ENCODE data around the gene GRK7. TPM values are rescaled to one million over a fixed set of nuclear protein-coding genes. Genes with fewer than 3 reads are reported as not detected.

The GRK7 gene, protein sequence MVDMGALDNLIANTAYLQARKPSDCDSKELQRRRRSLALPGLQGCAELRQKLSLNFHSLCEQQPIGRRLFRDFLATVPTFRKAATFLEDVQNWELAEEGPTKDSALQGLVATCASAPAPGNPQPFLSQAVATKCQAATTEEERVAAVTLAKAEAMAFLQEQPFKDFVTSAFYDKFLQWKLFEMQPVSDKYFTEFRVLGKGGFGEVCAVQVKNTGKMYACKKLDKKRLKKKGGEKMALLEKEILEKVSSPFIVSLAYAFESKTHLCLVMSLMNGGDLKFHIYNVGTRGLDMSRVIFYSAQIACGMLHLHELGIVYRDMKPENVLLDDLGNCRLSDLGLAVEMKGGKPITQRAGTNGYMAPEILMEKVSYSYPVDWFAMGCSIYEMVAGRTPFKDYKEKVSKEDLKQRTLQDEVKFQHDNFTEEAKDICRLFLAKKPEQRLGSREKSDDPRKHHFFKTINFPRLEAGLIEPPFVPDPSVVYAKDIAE (N-terminal part only)
- not detected for total RNA-seq
- long read RNA-seq, partial matches to known transcripts = 0 of 1 reads
- long read RNA-seq, other reads (novel, unspliced or antisense) = 1 of 1 reads

DNA sequence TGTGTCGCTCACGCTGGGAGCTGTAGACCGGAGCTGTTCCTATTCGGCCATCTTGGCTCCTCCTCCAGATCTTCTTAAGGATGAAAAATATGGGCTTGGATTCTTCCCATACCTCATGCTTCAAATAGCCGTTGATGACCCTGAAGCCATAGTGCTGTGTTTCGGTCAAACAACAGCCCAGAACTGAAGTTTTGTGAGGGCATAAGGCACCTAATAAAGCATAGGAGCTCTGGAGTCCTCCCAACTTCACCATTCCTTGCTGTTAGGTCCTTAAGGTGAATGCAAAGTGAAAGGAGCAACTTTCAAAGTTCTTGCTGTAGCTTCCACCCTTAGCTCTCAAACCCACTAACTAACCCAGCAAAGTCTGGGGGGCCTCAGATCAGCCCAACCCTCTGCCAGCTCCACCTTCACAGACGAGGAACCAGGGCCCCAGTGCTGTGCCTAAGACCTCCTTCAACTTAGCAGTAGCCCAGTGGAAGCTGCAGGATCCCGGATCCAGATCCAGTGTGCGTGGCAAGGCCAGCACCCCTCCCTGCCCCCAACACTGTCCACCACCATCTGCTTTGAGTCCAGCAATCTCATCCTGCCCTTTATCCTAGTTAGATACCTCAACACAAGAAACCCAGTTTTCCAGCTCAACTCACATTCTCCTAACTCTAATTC, at the start of gene GRK7:
Gene GRK7, plus strand, starts transcription at position 321 of the 663 bp plus-strand sequence. CDS start 14,877 bp downstream, outside the sequence.
- intact Hi-C loops (cut with DNase I, micrococcal nuclease) = no loop called here
- peak; percentile 67 for ATAC-seq
- DNase-seq = no peak

DNA sequence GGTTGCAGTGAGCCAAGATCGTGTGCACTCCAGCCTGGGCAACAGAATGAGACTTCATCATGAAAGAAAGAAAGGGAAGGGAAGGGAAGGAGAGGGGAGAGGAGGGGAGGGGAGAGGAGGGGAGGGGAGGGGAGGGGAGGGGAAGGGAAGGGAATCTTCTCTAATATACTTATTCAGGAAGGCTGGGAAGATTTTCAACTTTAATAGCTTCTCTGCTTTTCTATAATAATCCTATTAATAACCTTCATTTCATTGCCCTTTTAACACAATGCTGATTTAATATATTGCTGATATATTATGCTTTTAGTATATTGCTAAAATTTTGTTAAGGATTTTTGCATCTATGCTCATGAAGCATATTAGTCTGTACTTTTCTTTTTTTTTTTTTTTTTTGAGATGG, 48.5 kb upstream of the GRK7 start:
- DNase-seq (no peak), ATAC-seq (no peak)
- intact Hi-C loops (cut with DNase I, micrococcal nuclease) = no loop called here

DNA sequence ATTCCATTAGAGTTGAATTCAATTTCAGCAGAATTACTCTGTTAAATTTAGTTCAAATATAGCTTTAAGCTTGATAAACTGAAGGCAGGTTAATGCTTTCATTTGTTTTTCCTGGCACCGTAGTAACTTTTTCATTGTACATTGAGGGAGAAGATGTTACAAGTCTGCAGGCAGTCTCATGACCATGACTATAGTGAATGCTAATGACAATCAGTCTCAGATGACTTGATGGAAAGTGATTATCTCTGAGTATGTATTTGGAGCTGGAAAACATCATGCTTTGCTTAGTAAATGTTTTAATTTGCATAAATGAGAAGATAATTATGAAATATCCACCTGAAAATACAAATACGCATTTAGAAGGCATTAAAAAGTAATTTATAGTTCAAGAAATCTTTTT, 41.1 kb upstream of the GRK7 start:
- no peak for DNase-seq
- no peak for ATAC-seq
- intact Hi-C loops (cut with DNase I, micrococcal nuclease) = no loop called here

DNA sequence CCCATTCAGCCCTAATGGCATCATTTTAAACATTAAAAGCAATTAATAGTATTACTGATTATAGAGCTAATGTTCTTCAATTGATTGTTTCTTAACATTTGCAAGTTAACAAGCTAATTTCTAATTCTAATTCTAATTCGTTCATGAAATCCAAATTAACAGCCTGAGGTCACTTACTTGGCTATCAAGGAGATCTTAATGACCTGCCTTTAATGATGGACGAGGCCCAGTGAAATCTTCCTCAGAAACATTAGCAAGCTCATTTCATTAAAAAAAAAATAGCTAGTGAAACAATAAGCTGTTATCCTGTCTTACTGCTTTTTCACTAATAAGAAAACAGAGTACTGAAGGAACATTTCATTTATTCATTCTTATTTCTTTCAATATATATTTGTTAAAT, 40.6 kb upstream of the GRK7 start:
- intact Hi-C loops (cut with DNase I, micrococcal nuclease) = no loop called here
- ATAC-seq (no peak), DNase-seq (no peak)

- ATAC-seq (no peak), DNase-seq (no peak)
- intact Hi-C loops (cut with DNase I, micrococcal nuclease) = no loop called here
Measured at GRCh38 chr3:141723255-141723654, 40.0 kb upstream of the GRK7 start.

DNA sequence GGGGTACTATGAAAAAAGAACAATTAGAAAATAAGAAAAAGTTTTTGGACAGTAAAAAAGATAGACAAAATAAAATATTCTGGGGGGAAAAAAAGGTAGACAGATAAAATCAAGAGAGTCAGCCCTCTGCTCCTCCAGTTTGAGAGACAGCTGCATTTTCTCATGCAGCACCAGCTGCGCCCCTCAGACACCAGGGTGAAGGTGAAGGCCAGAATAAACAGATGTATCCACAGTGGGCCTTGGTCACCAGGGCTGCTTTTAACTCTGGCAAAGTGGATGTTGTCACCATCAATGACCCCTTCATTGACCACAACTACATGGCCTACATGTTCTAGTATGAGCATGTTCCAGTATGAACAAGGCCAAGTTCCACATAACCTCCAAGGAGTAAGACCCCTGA, 39.0 kb upstream of the GRK7 start:
- ATAC-seq = no peak

GRCh38 chr3:141725036-141725435, 38.2 kb upstream of the GRK7 start:
- DNase-seq (no peak), ATAC-seq (no peak)
- intact Hi-C loops (cut with DNase I, micrococcal nuclease) = no loop called here

More for the DNA sequence above, 39.0 kb upstream of the GRK7 start:
- intact Hi-C loops (cut with DNase I, micrococcal nuclease) = no loop called here
- no peak for DNase-seq

- DNase-seq = no peak
- intact Hi-C loops (cut with DNase I, micrococcal nuclease) = no loop called here
- ATAC-seq = no peak
Measured at GRCh38 chr3:141726483-141726882, 36.7 kb upstream of the GRK7 start.

DNA sequence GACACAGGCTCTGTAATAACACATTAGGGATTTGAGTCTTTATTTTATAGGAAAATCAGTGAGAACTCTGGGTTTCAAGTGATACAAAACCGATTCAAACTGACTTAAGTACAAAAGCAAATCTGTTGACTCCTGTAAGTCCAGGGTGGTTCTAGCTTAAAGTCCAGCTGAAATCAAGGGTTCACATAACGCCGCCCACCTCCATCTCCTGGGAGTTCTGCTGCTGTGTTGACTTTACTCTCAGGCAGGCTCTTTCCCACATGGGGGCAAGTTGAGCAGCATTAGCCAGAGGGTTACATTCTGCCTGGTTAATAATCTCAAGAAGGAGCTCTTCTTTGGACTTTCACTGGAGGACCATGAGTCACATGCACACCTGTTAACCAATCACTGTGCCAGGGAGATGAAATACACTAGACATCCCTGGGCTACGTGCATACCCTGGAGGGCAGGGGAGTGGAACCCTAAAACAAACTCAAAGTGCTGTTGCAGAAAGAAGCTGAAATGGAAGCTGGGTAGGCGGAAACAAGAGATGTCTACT, 34.8 kb upstream of the GRK7 start:
- intact Hi-C loops (cut with DNase I, micrococcal nuclease) = no loop called here
- ATAC-seq = no peak
- no peak for DNase-seq

GRCh38 chr3:141729240-141729639, 34.0 kb upstream of the GRK7 start:
- no peak for DNase-seq
- intact Hi-C loops (cut with DNase I, micrococcal nuclease) = no loop called here

GRCh38 chr3:141735176-141735575, 28.0 kb upstream of the GRK7 start:
- DNase-seq = no peak
- ATAC-seq = no peak
- intact Hi-C loops (cut with DNase I, micrococcal nuclease) = loop anchor here in 1 of 2 donors (5.0 to 10.0 kb wide), 2 partner anchors 142 to 270 kb away; partner anchors contain the start of gene ATP1B3

More at GRCh38 chr3:141729240-141729639, 34.0 kb upstream of the GRK7 start:
- ATAC-seq = peak; percentile 28

GRCh38 chr3:141735770-141736465, 27.3 kb upstream of the GRK7 start:
- no peak for ATAC-seq
- intact Hi-C loops (cut with DNase I, micrococcal nuclease) = loop anchor here in 1 of 2 donors (5.0 to 10.0 kb wide), 2 partner anchors 141 to 271 kb away; partner anchors contain the start of gene ATP1B3

DNA sequence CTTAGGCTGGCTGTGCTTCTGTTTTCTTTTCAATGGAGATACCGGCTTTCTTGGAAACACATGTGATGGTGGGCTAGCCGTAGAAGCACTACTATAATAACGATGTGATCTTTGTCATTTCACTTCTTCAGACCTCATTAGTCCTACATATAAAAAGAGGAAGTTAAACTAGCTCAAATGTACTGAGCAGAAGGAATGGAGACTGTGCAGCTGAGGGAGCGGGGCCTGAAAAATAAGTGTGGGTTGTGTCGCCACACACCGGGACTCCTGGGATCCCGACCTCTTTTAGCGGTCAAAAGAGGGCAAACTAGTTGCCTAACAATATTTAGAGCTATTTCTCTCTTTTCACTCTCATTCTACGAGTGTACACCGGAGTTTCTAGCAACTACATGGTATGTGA, 26.1 kb upstream of the GRK7 start:
- ATAC-seq (no peak), DNase-seq (peak in 1 of 2 donors; percentile 13)
- intact Hi-C loops (cut with DNase I, micrococcal nuclease) = loop anchor here in 1 of 2 donors (5.0 to 10.0 kb wide), 2 partner anchors 140 to 272 kb away; partner anchors contain the start of gene ATP1B3

More at GRCh38 chr3:141735770-141736465, 27.3 kb upstream of the GRK7 start:
- no peak for DNase-seq

DNA sequence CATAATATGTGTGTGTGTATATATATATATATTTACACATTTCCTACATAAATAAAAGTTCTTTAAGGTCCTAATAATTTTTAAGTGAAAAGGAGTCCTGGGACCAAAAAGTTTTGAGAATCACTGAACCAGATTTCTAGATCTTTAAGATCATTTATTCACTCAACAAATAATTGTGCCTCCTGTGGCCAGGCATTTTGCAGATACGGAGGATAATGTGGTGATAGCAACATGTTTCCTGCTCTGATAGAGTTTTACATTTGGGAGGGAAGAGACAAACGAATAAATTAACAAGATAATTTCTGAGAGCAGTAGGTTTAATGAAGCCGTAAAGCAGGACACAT, 25.6 kb upstream of the GRK7 start:
- ATAC-seq (no peak), DNase-seq (no peak)
- intact Hi-C loops (cut with DNase I, micrococcal nuclease) = loop anchor here in 1 of 2 donors (5.0 to 10.0 kb wide), 2 partner anchors 140 to 273 kb away; partner anchors contain the start of gene ATP1B3

DNA sequence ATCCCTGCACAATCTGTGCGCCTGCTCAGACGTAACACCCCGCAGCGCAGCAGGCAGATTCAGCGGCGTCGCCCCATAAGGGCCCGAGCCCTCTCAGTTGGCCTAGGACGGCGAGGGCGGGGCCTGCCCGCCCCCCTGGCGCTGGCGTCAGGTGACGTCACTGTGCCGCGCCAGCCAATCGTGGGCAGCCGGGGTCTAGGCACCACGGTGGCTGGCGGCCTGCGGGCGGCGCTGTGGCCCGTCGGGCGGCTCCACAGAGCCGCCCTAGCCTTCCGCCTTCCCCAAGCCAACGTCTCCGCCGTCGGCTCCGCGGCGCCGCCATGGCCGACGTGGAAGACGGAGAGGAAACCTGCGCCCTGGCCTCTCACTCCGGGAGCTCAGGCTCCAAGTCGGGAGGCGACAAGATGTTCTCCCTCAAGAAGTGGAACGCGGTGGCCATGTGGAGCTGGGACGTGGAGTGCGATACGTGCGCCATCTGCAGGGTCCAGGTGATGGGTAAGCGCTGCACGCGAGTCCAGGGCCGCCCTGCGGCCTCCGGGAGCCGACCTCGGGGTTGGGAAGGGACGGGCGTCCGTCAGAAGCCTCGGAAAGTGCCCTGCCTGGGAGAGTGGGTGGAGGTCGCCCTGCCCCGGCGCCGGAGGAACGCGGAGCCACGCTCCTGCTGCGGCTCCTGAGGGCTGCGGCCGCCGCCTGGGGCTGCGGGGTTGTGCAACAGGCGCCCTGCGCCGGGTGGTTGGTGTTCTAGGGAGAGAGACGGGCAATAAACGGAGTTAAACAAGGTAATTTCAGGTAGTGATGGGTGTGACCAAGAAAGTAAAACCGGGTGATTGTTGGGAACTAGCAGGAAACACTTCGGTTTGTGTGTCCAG, 25.0 kb upstream of the GRK7 start, which contains the start of gene RNF7:
Gene RNF7, plus strand, starts transcription at position 277 of the 869 bp plus-strand sequence. Its CDS starts 44 bp downstream, at position 321.
- DNase-seq (peak; percentile 95 to 96), ATAC-seq (peak; percentile 80)
- intact Hi-C loops (cut with DNase I, micrococcal nuclease) = loop anchor here in 1 of 2 donors (5.0 to 10.0 kb wide), 2 partner anchors 139 to 273 kb away; partner anchors contain the start of gene ATP1B3

DNA sequence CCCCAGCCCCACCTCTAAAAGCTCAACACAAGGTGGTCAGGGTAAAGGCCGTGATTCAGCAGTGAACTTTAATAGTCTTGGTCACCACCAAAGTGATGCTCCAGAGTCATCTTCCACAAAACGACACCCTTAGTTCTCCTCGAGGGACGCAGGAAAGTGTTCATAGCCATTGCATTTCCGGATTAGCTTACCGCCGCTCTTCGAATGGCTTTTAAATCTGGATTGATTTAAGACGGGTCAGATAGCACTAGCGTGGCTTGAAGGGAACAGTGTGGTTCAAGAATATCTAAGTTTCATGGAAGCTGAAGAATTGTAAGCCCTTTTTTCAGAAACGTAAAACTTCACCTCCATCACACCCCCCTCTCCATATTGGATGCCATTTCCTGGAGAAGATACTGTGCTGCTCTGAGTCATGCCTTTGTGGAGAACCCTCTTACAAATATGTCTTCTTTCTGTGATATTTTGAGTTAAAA, 24.3 kb upstream of the GRK7 start:
- no peak for DNase-seq
- intact Hi-C loops (cut with DNase I, micrococcal nuclease) = loop anchor here in 1 of 2 donors (5.0 to 10.0 kb wide), 2 partner anchors 138 to 274 kb away; partner anchors contain the start of gene ATP1B3
- peak; percentile 27 for ATAC-seq

GRCh38 chr3:141739731-141740130, 23.5 kb upstream of the GRK7 start:
- ATAC-seq = no peak
- intact Hi-C loops (cut with DNase I, micrococcal nuclease) = loop anchor here in 1 of 2 donors (5.0 to 10.0 kb wide), 3 partner anchors 138 to 275 kb away; partner anchors contain the start of gene ATP1B3
- DNase-seq = peak in 1 of 2 donors; percentile 16
